Measurements from ENCODE around the gene TMEM178A.

TMEM178A gene

DNA sequence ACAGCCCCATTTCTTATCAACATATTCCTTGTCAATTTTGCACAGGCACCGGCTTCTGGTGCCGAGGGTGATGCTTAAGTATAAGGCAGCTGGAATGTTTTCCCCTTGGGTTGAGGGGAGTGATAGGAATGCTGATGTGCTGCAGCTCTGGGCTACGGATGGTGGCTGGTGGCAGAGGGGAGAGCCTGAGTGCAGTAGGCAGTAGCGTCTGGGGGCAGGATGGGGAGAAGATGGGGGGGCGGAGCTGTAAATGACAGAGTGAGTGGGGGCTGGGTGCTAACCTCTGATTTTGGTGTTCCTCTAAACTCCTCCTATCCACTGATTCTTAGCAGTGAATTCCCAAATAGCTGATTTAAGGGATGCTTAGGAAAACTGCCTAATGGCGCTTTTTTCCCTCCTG, 20.7 kb downstream of the TMEM178A start:
- H3F3A ChIP-seq (ENCODE audit: control insufficient read depth, insufficient read depth): no peaks in the 10 kb centered on the region
- TF ChIP-seq, protein P1, sequence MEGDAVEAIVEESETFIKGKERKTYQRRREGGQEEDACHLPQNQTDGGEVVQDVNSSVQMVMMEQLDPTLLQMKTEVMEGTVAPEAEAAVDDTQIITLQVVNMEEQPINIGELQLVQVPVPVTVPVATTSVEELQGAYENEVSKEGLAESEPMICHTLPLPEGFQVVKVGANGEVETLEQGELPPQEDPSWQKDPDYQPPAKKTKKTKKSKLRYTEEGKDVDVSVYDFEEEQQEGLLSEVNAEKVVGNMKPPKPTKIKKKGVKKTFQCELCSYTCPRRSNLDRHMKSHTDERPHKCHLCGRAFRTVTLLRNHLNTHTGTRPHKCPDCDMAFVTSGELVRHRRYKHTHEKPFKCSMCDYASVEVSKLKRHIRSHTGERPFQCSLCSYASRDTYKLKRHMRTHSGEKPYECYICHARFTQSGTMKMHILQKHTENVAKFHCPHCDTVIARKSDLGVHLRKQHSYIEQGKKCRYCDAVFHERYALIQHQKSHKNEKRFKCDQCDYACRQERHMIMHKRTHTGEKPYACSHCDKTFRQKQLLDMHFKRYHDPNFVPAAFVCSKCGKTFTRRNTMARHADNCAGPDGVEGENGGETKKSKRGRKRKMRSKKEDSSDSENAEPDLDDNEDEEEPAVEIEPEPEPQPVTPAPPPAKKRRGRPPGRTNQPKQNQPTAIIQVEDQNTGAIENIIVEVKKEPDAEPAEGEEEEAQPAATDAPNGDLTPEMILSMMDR (IDR thresholded peaks at IDR 0.05; ENCODE audit: low read depth, low read length, poor library complexity, severe bottlenecking): no peak
- TF ChIP-seq EZH2phosphoT487 (IDR thresholded peaks at IDR 0.05; ENCODE audit: borderline replicate concordance, low read length): no peak
- no peaks in the 10 kb centered on the region for H3K36me3 ChIP-seq (ENCODE audit: control insufficient read depth, low read length)
- no peaks in the 10 kb centered on the region for H3K9me3 ChIP-seq (ENCODE audit: control insufficient read depth, insufficient read depth, low read length)
- H3K9me2 ChIP-seq (replicated peaks; ENCODE audit: control insufficient read depth, low read length): no peaks in the 10 kb centered on the region
- no peak overlapping the region for H3K27ac ChIP-seq (ENCODE audit: low read depth, low read length)
- no peaks in the 10 kb centered on the region for H3K79me2 ChIP-seq (ENCODE audit: control insufficient read depth, low read length)
- H3K27me3 ChIP-seq (ENCODE audit: control insufficient read depth, low read length): no peaks in the 10 kb centered on the region
- no peak overlapping the region for H3K4me2 ChIP-seq (ENCODE audit: low read length)
- H4K20me1 ChIP-seq (ENCODE audit: control insufficient read depth, insufficient read depth, low read depth, low read length): no peaks in the 10 kb centered on the region
- H3K4me3 ChIP-seq (ENCODE audit: low read length): no peak overlapping the region
- no peaks in the 10 kb centered on the region for H3K4me1 ChIP-seq (ENCODE audit: control insufficient read depth, low read length)

DNA sequence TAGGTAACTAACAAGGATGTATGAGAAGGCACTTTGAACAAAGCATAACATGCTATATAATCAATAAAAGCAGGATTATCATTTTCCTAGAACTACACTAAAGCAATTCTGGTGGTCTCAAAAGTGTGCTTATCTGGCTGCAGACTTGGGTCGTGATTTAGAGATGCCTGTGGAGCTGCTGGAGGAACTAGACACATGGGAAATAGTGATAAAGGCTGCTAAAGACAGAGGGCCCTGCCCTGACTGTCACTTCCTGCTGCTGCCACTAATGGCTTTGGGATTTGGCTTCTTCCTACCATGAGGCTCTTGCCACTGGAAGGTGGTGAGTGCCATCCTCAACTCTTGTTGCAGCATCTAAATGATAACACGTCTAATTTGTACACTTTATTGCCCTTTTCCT, 22.5 kb downstream of the TMEM178A start:
- H3K36me3 ChIP-seq (ENCODE audit: control insufficient read depth, low read length): no peaks in the 10 kb centered on the region
- no peaks in the 10 kb centered on the region for H3K9me2 ChIP-seq (replicated peaks; ENCODE audit: control insufficient read depth, low read length)
- no peaks in the 10 kb centered on the region for H3K27me3 ChIP-seq (ENCODE audit: control insufficient read depth, low read length)
- no peak overlapping the region for H3K4me2 ChIP-seq (ENCODE audit: low read length)
- TF ChIP-seq, protein P1 (IDR thresholded peaks at IDR 0.05; ENCODE audit: low read depth, low read length, poor library complexity, severe bottlenecking): no peak
- TF ChIP-seq EZH2phosphoT487 (IDR thresholded peaks at IDR 0.05; ENCODE audit: borderline replicate concordance, low read length): no peak
- H3K4me1 ChIP-seq (ENCODE audit: control insufficient read depth, low read length): no peaks in the 10 kb centered on the region
- no peak overlapping the region for H3K4me3 ChIP-seq (ENCODE audit: low read length)
- H3K79me2 ChIP-seq (ENCODE audit: control insufficient read depth, low read length): no peaks in the 10 kb centered on the region
- H3K27ac ChIP-seq (ENCODE audit: low read depth, low read length): no peak overlapping the region
- no peaks in the 10 kb centered on the region for H3F3A ChIP-seq (ENCODE audit: control insufficient read depth, insufficient read depth)
- H3K9me3 ChIP-seq (ENCODE audit: control insufficient read depth, insufficient read depth, low read length): no peaks in the 10 kb centered on the region
- H4K20me1 ChIP-seq (ENCODE audit: control insufficient read depth, insufficient read depth, low read depth, low read length): no peaks in the 10 kb centered on the region

DNA sequence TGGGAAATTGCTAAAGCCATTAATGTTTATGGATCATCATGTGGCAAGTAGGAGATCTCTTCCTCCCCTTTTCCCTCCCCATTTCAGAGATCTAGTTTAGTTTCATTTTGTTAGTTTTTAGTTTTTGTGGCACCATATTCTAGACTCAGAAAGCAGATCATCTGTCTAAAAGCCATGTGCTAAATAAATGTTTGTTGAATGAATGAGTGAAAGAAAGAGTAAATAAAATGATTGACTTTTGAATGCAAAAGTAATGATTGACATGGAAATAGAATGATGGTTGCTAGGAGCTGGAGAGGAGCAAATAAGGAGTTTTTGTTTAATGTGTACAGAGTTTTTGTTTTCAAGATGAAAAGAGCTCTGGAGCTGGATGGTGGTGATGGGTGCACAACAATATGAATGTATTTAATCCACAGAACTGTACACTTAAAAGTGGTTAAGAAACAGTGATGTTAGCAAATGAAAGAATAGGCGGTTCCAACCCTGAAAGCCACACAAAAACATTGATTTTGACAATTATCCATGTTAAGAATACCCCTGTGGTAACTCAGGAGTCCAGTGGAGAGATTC, 23.6 kb downstream of the TMEM178A start:
- no peak for TF ChIP-seq EZH2phosphoT487 (IDR thresholded peaks at IDR 0.05; ENCODE audit: borderline replicate concordance, low read length)
- TF ChIP-seq, protein P1 (IDR thresholded peaks at IDR 0.05; ENCODE audit: low read depth, low read length, poor library complexity, severe bottlenecking): no peak
- Histone ChIP-seq H3F3A (ENCODE audit: control insufficient read depth, insufficient read depth) (no peaks in the 10 kb centered on the region), H3K4me2 (ENCODE audit: low read length) (no peak overlapping the region), H3K27me3 (ENCODE audit: control insufficient read depth, low read length) (no peaks in the 10 kb centered on the region), H4K20me1 (ENCODE audit: control insufficient read depth, insufficient read depth, low read depth, low read length) (no peaks in the 10 kb centered on the region), H3K79me2 (ENCODE audit: control insufficient read depth, low read length) (no peaks in the 10 kb centered on the region), H3K9me2 (replicated peaks; ENCODE audit: control insufficient read depth, low read length) (no peaks in the 10 kb centered on the region), H3K27ac (ENCODE audit: low read depth, low read length) (no peak overlapping the region), H3K9me3 (ENCODE audit: control insufficient read depth, insufficient read depth, low read length) (no peaks in the 10 kb centered on the region), H3K4me3 (ENCODE audit: low read length) (no peak overlapping the region), H3K4me1 (ENCODE audit: control insufficient read depth, low read length) (no peaks in the 10 kb centered on the region), H3K36me3 (ENCODE audit: control insufficient read depth, low read length) (no peaks in the 10 kb centered on the region)
